ENCODE measurements around the gene DYNLT1.

DNA sequence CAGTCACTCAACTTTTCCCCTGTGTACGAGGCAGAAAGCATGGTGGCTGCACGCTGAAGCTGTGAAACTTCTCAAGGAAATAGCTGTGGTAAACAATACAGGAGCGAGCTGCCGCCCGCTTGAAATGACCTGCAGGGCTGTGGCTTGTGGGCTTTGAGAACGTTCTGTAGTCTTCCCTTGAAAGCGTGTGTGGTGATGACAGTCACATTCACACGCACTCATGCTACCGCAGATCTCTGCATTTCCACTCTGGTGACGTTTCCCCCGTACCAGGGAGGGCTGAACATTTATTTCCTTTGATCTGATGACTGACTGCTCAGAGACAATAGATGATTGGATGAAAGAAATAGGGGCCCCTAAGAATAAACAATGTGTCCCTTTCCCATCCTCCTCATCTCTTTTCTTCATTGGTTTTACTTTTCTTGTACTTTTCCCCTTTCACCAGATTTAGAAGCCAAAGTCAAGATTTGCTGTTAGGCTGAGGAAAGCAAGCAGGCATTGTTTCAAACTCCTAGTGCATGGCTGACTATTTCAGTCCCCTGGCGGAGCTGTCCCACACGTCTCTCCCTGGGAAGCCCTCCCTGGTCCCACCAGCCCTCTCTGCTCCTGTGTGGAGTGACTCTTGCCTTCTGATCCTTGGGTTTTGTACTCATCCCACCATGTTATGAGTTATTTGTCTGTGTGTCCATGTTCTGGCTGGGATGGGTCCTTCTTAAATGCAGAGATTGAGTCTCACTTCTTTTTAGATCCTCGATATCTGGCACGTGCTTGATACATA is 9.2 kb upstream of the DYNLT1 start:
- TF ChIP-seq RAD21 (conservative IDR thresholded peaks at IDR 0.05 in 1 of 2, IDR thresholded peaks at IDR 0.05 in 1 of 2): no peak
- TF ChIP-seq POLR2A (IDR thresholded peaks at IDR 0.05; ENCODE audit: low read length): no peak
- no peak for TF ChIP-seq GATA3 (IDR thresholded peaks at IDR 0.05; ENCODE audit: borderline replicate concordance)
- no peak for TF ChIP-seq CTCF (IDR thresholded peaks at IDR 0.05)
- TF ChIP-seq FOSL2 (IDR thresholded peaks at IDR 0.05): no peak
- TF ChIP-seq FOSL2 (CRISPR knock-in tag; IDR thresholded peaks at IDR 0.05): no peak
- TF ChIP-seq, protein P1, sequence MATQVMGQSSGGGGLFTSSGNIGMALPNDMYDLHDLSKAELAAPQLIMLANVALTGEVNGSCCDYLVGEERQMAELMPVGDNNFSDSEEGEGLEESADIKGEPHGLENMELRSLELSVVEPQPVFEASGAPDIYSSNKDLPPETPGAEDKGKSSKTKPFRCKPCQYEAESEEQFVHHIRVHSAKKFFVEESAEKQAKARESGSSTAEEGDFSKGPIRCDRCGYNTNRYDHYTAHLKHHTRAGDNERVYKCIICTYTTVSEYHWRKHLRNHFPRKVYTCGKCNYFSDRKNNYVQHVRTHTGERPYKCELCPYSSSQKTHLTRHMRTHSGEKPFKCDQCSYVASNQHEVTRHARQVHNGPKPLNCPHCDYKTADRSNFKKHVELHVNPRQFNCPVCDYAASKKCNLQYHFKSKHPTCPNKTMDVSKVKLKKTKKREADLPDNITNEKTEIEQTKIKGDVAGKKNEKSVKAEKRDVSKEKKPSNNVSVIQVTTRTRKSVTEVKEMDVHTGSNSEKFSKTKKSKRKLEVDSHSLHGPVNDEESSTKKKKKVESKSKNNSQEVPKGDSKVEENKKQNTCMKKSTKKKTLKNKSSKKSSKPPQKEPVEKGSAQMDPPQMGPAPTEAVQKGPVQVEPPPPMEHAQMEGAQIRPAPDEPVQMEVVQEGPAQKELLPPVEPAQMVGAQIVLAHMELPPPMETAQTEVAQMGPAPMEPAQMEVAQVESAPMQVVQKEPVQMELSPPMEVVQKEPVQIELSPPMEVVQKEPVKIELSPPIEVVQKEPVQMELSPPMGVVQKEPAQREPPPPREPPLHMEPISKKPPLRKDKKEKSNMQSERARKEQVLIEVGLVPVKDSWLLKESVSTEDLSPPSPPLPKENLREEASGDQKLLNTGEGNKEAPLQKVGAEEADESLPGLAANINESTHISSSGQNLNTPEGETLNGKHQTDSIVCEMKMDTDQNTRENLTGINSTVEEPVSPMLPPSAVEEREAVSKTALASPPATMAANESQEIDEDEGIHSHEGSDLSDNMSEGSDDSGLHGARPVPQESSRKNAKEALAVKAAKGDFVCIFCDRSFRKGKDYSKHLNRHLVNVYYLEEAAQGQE (IDR thresholded peaks at IDR 0.05): no peak
- no peak for TF ChIP-seq MAZ (IDR thresholded peaks at IDR 0.05; ENCODE audit: borderline replicate concordance, low read depth, low read length)
- TF ChIP-seq ZC3H11A (IDR thresholded peaks at IDR 0.05): no peak
- TF ChIP-seq BHLHE40 (IDR thresholded peaks at IDR 0.05; ENCODE audit: low read depth, low read length): no peak
- TF ChIP-seq RFX5 (IDR thresholded peaks at IDR 0.05): no peak

Measured in A549 (cell line).